Motor neuron (in vitro differentiated cells): Measurements from ENCODE around the gene PLET1. TPM values are rescaled to one million over a fixed set of nuclear protein-coding genes. Genes with fewer than 3 reads are reported as not detected.
A peak's percentile ranks its signal among the peaks of the same experiment; 100 is the strongest.

Experiments used
- ATAC-seq, 8 experiments: fragments of 200-7000 bp; cut with Tn5 transposase; replicated peaks in 6 of 8; 2 replicates each; pipeline ENCODE4 v1.8.0; 2021; ENCODE audit warnings: mild to moderate bottlenecking in 8 of 8, moderate library complexity in 8 of 8
- H3K27ac ChIP-seq, 2 donors: fragments of 250-450 bp; sonication (Bioruptor Pico); 2 replicates each; pipeline ENCODE4 v1.9.0; 2021; ENCODE audit warnings: antibody characterized with exemption in 2 of 2, mild to moderate bottlenecking in 2 of 2, moderate library complexity in 1 of 2
- H3K4me1 ChIP-seq, 2 donors: fragments of 250-450 bp; sonication (Bioruptor Pico); replicated peaks in 1 of 2; 2 replicates each; pipeline ENCODE4 v1.6.1; 2021; ENCODE audit warnings: antibody characterized with exemption in 2 of 2, mild to moderate bottlenecking in 2 of 2, moderate library complexity in 1 of 2
- H3K4me3 ChIP-seq, 5 donors: fragments of 250-450 bp; sonication (Bioruptor Pico); 2 replicates each; pipeline ENCODE4 v1.9.0; 2021; ENCODE audit warnings: antibody characterized with exemption in 5 of 5, mild to moderate bottlenecking in 5 of 5, moderate library complexity in 4 of 5
- WGBS, 10 experiments: fragments of 450-650 bp; shearing (Covaris generic); methylation state at CpG; one replicate each; pipeline ENCODE4 v1.0.0; 2022; 5-methylcytosine and 5-hydroxymethylcytosine counted together
- in situ Hi-C, 9 experiments: fragments of 400-800 bp; cut with MboI; loops; one replicate each; pipeline ENCODE4 v1.15.0; 2021; ENCODE audit warnings: low sequenced_read_pairs in 9 of 9, low pct_unique_long_range_greater_than_20kb in 2 of 9; ENCODE audit not compliant: unreplicated experiment in 9 of 9
- total RNA-seq, 8 experiments: library from RNA; unstranded; fragments of 300-600 nt; gene quantifications; 2 replicates each; pipeline versions ENCODE4 v1.2.3 to v1.2.4, GENCODE V29; 2022

The PLET1 gene
- total RNA-seq, 8 experiments from 2014 or later = 0.16 to 0.67 (median 0.28) TPM; not detected in 3

GRCh38 chr11:112265659-112266409 is 5.2 kb upstream of the PLET1 start:
- no peaks in the 10 kb centered on the region for H3K4me1 ChIP-seq
- ATAC-seq = peak in 1 of 8 experiments; percentile 54
- in situ Hi-C loops = loop anchor here in 1 of 9 experiments (25.0 kb wide), 1 partner anchor 179 kb away; the partner anchor contains the start of genes SDHD and TIMM8B
- H3K4me3 ChIP-seq = no peak overlapping the region
- no peak overlapping the region for H3K27ac ChIP-seq
- 15 to 100% (median 67%) methylated on average over 1 to 8 of the region's 11 CpGs; no CpG with 5 or more reads in 1 of the 10 experiments for WGBS, 10 experiments

DNA sequence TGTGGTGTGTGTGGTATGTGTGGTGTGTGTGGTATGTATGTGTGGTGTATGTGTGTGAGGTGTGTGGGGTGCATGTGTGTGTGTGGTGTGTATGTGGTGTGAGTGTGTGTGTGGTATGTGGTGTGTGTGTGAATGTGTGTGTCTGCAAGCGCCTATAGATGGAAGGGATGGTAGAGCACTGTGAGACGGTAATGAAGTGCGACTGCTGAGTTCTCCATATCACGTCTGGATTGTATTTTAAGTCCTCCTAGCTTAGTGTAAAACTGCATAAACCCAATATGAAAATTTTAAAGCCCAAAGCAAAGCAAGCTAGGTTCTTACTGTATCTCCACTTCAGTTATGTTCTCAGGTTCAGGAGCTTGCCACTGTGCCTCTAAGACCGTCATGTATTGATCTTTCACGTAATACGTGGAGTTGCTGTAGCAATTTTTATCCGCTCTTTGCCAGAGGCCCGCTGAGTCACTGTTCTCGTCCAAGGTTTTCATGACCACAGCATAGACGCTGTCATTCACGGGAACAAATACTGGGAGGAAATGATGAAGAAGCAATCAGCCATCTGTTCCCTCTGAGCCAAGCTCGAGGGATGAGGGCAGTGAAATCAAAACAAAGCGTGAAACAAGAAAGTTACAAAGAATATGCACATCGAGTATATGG is 5.5 kb downstream of the PLET1 start:
- Histone ChIP-seq H3K4me3 (no peak overlapping the region), H3K27ac (peak overlapping the region in 1 of 2 donors; percentile 30), H3K4me1 (peaks cover 12 to 13% of the 10 kb centered on the region in 2 donors)
- peak in 7 of 8 experiments; percentile 43 to 97 (median 90) for ATAC-seq
- in situ Hi-C loops = loop anchor here in 1 of 9 experiments (25.0 kb wide), 1 partner anchor 168 kb away; the partner anchor contains the start of genes SDHD and TIMM8B
- WGBS, 10 experiments = 24 to 70% (median 52%) methylated on average over 3 to 15 of the region's 15 CpGs

DNA sequence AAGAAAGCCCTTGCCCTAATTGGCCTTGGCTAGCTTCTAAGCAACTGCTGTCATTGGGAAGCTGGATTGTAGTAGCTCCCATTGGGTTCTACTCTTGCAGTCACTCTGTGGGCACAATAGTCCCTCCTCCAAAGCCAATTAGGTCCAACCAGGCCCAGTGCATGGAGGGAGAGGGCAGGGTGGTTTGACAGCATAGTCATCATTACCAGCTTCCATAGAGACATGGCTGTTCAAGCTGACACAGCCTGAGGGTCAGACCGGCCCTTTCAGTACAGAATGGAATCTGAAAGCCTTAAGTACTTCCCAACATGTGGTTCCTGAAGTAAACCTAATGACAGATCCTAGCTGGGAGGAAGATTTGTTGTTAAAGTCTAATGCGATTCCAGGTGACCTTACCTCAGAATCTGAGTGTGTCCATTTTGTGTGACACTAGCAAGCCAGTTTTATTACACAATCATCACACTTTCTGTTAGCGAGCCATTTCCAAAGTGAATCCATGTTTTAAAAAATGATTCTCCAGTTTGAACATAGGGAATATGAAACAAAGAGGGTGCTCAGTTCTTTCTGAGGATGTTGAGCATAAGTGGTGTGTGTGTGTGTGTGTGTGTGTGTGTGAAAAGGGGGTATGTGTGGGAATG is 6.9 kb downstream of the PLET1 start:
- 83 to 100% (median 100%) methylated on average over 1 to 3 of the region's 3 CpGs; no CpG with 5 or more reads in 2 of the 10 experiments for WGBS, 10 experiments
- peaks cover 12 to 13% of the 10 kb centered on the region in 2 donors for H3K4me1 ChIP-seq
- in situ Hi-C loops = loop anchor here in 1 of 9 experiments (25.0 kb wide), 1 partner anchor 166 kb away; the partner anchor contains the start of genes SDHD and TIMM8B
- no peak overlapping the region for H3K4me3 ChIP-seq
- H3K27ac ChIP-seq = no peak overlapping the region
- ATAC-seq = no peak

GRCh38 chr11:112249871-112250610 is 10.6 kb downstream of the PLET1 start:
- peaks cover 1 to 4% of the 10 kb centered on the region in 2 donors for H3K4me1 ChIP-seq
- no peak for ATAC-seq
- WGBS, 10 experiments = 71 to 100% (median 79%) methylated on average over 1 to 8 of the region's 8 CpGs
- no peak overlapping the region for H3K4me3 ChIP-seq
- no peak overlapping the region for H3K27ac ChIP-seq
- in situ Hi-C loops = loop anchor here in 1 of 9 experiments (25.0 kb wide), 1 partner anchor 163 kb away; the partner anchor contains the start of genes SDHD and TIMM8B

DNA sequence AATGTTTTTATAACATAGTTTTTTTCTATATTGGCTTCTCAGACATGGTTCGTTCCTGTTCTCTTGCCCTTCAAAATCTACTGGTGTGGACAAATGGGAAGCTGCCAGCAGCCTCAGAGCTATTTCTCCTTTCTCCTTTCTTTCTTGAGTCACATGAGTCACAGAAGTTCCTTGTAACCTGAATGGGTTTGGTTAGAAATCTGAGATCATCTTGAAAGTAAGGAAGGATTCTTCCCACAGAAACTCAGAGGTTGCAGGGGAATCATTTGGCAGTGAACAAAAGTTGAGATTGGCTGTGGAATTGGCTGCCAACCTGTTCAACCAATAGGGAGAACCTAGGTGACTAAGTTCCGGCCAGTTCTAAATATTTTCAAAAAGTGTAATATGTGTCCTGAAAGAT is 12.5 kb downstream of the PLET1 start:
- in situ Hi-C loops = no loop called here
- Histone ChIP-seq H3K4me3 (no peak overlapping the region), H3K4me1 (no peaks in the 10 kb centered on the region), H3K27ac (no peak overlapping the region)
- WGBS, 10 experiments = 73 to 100% (median 88%) methylated on average over 1 to 2 of the region's 2 CpGs; no CpG with 5 or more reads in 2 of the 10 experiments
- no peak for ATAC-seq

DNA sequence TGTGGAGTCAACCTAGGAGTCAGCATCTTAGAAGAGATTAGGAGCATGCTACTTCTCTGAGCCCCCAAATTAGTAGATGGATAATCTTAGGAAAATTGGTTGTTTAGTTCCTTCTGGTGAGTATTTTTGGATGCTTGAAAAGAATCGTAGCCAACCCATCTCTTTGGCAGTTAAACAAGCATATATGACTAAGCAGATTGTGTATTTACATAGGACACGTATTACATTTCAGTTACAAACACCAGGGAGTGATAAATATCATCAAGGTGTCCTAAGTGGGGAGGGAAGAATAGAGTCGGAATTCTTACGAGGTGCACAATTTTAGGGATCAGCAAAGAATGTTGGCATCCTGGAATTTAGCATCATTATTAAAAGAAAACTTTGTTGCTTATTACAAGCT is 13.5 kb downstream of the PLET1 start:
- Histone ChIP-seq H3K4me3 (no peak overlapping the region), H3K27ac (no peak overlapping the region), H3K4me1 (no peaks in the 10 kb centered on the region)
- peak in 2 of 8 experiments; percentile 23 to 43 for ATAC-seq
- in situ Hi-C loops = no loop called here
- WGBS, 10 experiments = 28 to 89% (median 73%) methylated on average over 2 to 4 of the region's 4 CpGs; no CpG with 5 or more reads in 1 of the 10 experiments

- H3K4me1 ChIP-seq = peaks cover 0 to 6% of the 10 kb centered on the region in 2 donors
- WGBS, 10 experiments = 29 to 100% (median 81%) methylated on average over 2 to 3 of the region's 3 CpGs; no CpG with 5 or more reads in 2 of the 10 experiments
- no peak overlapping the region for H3K27ac ChIP-seq
- ATAC-seq = peak in 3 of 8 experiments; percentile 19 to 90 (median 25)
- no peak overlapping the region for H3K4me3 ChIP-seq
- in situ Hi-C loops = no loop called here
Measured at GRCh38 chr11:112241486-112241885, 19.2 kb downstream of the PLET1 start.

GRCh38 chr11:112238041-112238440 is 22.6 kb downstream of the PLET1 start:
- Histone ChIP-seq H3K4me1 (peaks cover 0 to 6% of the 10 kb centered on the region in 2 donors), H3K4me3 (no peak overlapping the region), H3K27ac (no peak overlapping the region)
- no peak for ATAC-seq
- in situ Hi-C loops = no loop called here
- WGBS, 10 experiments = 33 to 100% (median 96%) methylated on average over 1 to 3 of the region's 3 CpGs; no CpG with 5 or more reads in 2 of the 10 experiments

DNA sequence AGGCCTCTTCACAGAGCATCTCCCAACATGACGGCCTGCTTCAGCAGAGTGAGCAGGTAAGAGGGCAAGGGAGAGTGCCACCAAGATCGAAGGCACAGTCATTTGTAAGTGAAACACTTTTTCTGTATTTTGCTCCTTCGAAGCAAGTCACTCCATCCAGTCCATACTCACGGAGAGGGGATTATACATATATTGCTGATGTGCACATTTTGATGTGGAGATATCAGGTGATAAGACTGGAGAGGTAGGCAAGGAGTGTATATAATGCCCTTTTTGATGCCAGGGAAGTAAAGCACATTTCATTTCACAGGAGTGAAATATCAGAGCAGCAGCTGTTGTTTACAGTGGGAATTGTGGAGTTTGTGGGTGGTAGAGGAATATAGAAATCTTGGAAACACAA is 23.2 kb downstream of the PLET1 start:
- H3K4me1 ChIP-seq = peaks cover 0 to 6% of the 10 kb centered on the region in 2 donors
- in situ Hi-C loops = no loop called here
- 88 to 100% (median 94%) methylated on average over 1 to 4 of the region's 4 CpGs; no CpG with 5 or more reads in 3 of the 10 experiments for WGBS, 10 experiments
- H3K27ac ChIP-seq = no peak overlapping the region
- no peak for ATAC-seq
- no peak overlapping the region for H3K4me3 ChIP-seq

- WGBS, 10 experiments = 83 to 100% (median 98%) methylated on average over 1 to 8 of the region's 8 CpGs
- Histone ChIP-seq H3K27ac (no peak overlapping the region), H3K4me1 (no peaks in the 10 kb centered on the region), H3K4me3 (no peak overlapping the region)
- ATAC-seq = no peak
- in situ Hi-C loops = no loop called here
Measured at GRCh38 chr11:112235750-112236390, 24.8 kb downstream of the PLET1 start.

DNA sequence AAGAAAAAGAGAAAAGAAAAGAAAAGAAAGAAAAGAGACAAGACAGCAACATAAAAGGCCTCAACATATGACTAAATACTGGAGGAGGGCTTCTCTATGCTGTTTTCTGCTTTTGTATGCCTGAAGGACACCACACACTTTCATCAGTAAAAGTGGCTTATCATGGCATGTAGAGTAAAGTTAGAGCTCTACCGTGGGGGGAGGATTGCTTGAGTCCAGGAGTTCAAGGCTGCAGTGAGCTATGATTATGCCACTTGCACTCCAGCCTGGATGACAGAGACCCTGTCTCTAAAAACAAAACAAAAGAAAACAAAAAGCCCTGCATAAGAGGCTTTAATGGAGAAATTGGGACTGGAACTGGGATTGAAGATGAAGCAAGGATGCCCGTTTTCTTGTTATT is 28.7 kb downstream of the PLET1 start:
- no peak for ATAC-seq
- H3K27ac ChIP-seq = no peak overlapping the region
- H3K4me3 ChIP-seq = no peak overlapping the region
- in situ Hi-C loops = no loop called here
- H3K4me1 ChIP-seq = peaks cover 6 to 11% of the 10 kb centered on the region in 2 donors
- 55 to 100% (median 85%) methylated on average over 1 to 2 of the region's 2 CpGs for WGBS, 10 experiments
